GM19351 (cell line): Measurements from ENCODE around the gene CDYL.
"Not testable (repeated sequence)": the region's sequence is repeated elsewhere in the genome, so short reads cannot be mapped to it uniquely, and the experiment has no call there.

Experiments used
- ATAC-seq: cut with Tn5 transposase; IDR thresholded peaks from one replicate; pipeline ENCODE4 v1.9.1; 2021; ENCODE audit warnings: mild to moderate bottlenecking, moderate library complexity; ENCODE audit not compliant: unreplicated experiment

The CDYL gene

GRCh38 chr6:4979426-4979825, 203.2 kb downstream of the CDYL start:
- ATAC-seq = no peak

GRCh38 chr6:4981761-4982160, 205.6 kb downstream of the CDYL start:
- ATAC-seq = no peak

- no peak for ATAC-seq
Measured at GRCh38 chr6:4983322-4983721, 207.1 kb downstream of the CDYL start.

GRCh38 chr6:4986999-4987398, 210.8 kb downstream of the CDYL start:
- no peak for ATAC-seq

GRCh38 chr6:4987432-4987831, 211.2 kb downstream of the CDYL start:
- no peak for ATAC-seq

GRCh38 chr6:4994741-4995140, 218.5 kb downstream of the CDYL start:
- ATAC-seq = no peak

- no peak for ATAC-seq
Measured at GRCh38 chr6:4997862-4998261, 221.7 kb downstream of the CDYL start.

GRCh38 chr6:4999586-4999985, 223.4 kb downstream of the CDYL start:
- no peak for ATAC-seq

- ATAC-seq = peak; percentile 93
Measured at GRCh38 chr6:5003604-5004372, 227.6 kb downstream of the CDYL start, which contains the start of gene RPP40. Gene RPP40 (minus strand): TSS chr6:5004037. CDS start chr6:5004002, 35 bp downstream.

- ATAC-seq = no peak
Measured at GRCh38 chr6:5004373-5005037, 228.3 kb downstream of the CDYL start.

GRCh38 chr6:5005038-5005433, 228.8 kb downstream of the CDYL start:
- not testable (repeated sequence) for ATAC-seq
